ENCODE results near the gene LMF2. TPM values are rescaled to one million over a fixed set of nuclear protein-coding genes. Genes with fewer than 3 reads are reported as not detected.

LMF2 gene
- total and polyA plus RNA-seq, 2 of the 8 experiments (the other 6 are each of a cell fraction or from before 2014, with no cell fraction given) = 34.3 to 62.9 TPM

DNA sequence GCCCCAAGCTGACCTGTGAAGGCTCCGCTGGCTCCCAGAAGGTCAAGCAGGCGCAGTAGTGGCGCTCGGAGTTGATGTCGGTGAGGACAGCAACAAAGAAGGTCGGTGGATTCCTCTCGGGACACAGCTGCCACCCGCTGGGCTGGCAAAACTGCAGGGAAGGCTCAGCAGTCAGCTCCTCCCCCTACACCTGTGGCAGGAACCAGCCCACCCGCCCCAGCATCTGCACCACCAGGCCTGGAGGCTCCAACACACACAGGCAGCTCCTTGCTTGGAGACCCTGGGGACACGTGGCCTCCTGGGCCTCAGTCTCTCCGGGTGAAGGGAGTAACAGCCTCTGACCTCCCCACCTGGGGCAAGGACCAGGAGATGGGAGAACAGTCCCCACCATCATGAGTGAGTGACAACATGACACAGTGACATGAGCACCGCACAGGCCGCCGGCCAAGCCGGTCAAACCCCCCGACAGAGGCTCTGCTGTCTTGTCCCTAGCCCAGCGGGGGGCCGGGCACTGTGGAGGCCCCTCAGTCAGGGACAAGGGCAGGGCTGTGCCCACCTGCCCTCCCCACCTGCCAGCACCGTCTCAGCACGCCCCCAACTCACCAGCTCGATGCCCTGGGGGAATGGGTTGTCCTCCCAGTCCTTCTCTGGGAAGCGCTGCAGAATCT, 39.6 kb downstream of the LMF2 start:
- Histone ChIP-seq H3K23me2 (ENCODE audit: low read depth, low read length) (no peaks in the 10 kb centered on the region; the same call in 1 of the 2 replicates), H4K20me1 (replicated peaks in 1 of 2; ENCODE audit: control insufficient read depth in 1 of 2, insufficient read depth in 2 of 2, low read length in 2 of 2) (peaks cover 31 to 54% of the 10 kb centered on the region in 2 experiments), H3K4me2 (ENCODE audit: insufficient read depth in 1 of 2, low read depth in 2 of 2, low read length in 2 of 2) (no peak overlapping the region), H2BK15ac (ENCODE audit: low read length) (no peak overlapping the region), H3K9ac (replicated peaks in 1 of 4; ENCODE audit: extremely low read depth in 1 of 4, low read depth in 3 of 4, low read length in 3 of 4) (no peak overlapping the region), H2BK20ac (ENCODE audit: low read length) (no peak overlapping the region), H4K91ac (replicated peaks; ENCODE audit: insufficient read length, low read length) (no peak overlapping the region), H3K79me2 (ENCODE audit: control insufficient read depth in 1 of 2, insufficient read depth in 2 of 2, low read length in 2 of 2) (peaks cover 0 to 45% of the 10 kb centered on the region in 2 experiments; a peak in 3 of 4 replicates), H3K23ac (ENCODE audit: insufficient read length) (no peak overlapping the region), H3K9me3 (ENCODE audit: insufficient read depth in 2 of 2, low read depth in 1 of 2, low read length in 1 of 2) (no peaks in the 10 kb centered on the region), H3K27ac (ENCODE audit: low read depth, low read length) (no peak overlapping the region), H2BK12ac (ENCODE audit: low read depth, low read length) (no peak overlapping the region), H3K27me3 (replicated peaks in 1 of 4; ENCODE audit: control insufficient read depth in 3 of 4, extremely low read depth in 1 of 4, insufficient read depth in 3 of 4, low read length in 3 of 4) (no peaks in the 10 kb centered on the region), H3K4me1 (replicated peaks in 1 of 4; ENCODE audit: control insufficient read depth in 3 of 4, insufficient read depth in 4 of 4, low read length in 3 of 4) (peaks cover 0 to 13% (median 9%) of the 10 kb centered on the region in 4 experiments; a peak in 6 of 7 replicates), H2AFZ (ENCODE audit: low read length) (no peak overlapping the region), H2AK5ac (ENCODE audit: low read depth, low read length) (no peak overlapping the region), H3K79me1 (ENCODE audit: low read depth, low read length) (peaks cover 27% of the 10 kb centered on the region), H3K4me3 (ENCODE audit: extremely low read depth in 1 of 4, insufficient read depth in 2 of 4, low read depth in 3 of 4, low read length in 4 of 4) (no peak overlapping the region), H4K5ac (ENCODE audit: insufficient read length, low read depth, low read length) (no peak overlapping the region), H3K14ac (ENCODE audit: insufficient read length) (no peak overlapping the region), H3K36me3 (ENCODE audit: control insufficient read depth in 2 of 4, insufficient read depth in 4 of 4, low read length in 3 of 4) (peaks cover 23 to 46% (median 38%) of the 10 kb centered on the region in 4 experiments), H2BK120ac (replicated peaks; ENCODE audit: low read depth, low read length) (no peak overlapping the region), H4K8ac (ENCODE audit: extremely low read depth, insufficient read depth, low read length) (peak overlapping the region; percentile 63; the same call in 1 of the 2 replicates), H3K4ac (replicated peaks; ENCODE audit: insufficient read length, low read depth, low read length) (no peak overlapping the region), H3K18ac (ENCODE audit: extremely low read depth, low read length) (no peak overlapping the region), H2BK5ac (ENCODE audit: low read depth, low read length) (no peak overlapping the region; the same call in 1 of the 2 replicates), H3K56ac (replicated peaks; ENCODE audit: insufficient read length, low read depth, low read length) (no peak overlapping the region)
- CTCF ChIA-PET (ENCODE audit: partially characterized antibody) = interaction anchor here (0.8 to 9.1 kb wide), 7 partner anchors 11 to 68 kb away, joined by 3 to 60 read pairs (median 3); partner anchors contain the start of gene SCO2
- FAIRE-seq (no peak), DNase-seq (ENCODE audit: low read depth in 1 of 2, low spot score in 2 of 2) (no peak)
- POLR2A ChIA-PET (ENCODE audit: partially characterized antibody) = interaction anchor here (1.1 to 3.0 kb wide), 6 partner anchors 9 to 75 kb away, joined by 3 to 9 read pairs (median 5); no protein-coding TSS in a partner anchor
- 94% methylated on average over 7 of the region's 22 CpGs; no CpG with 5 or more reads in 1 of the 2 experiments for WGBS, 2 experiments (ENCODE audit: extremely low coverage in 1 of 2, insufficient coverage in 1 of 2, insufficient read length in 1 of 2, insufficient replicate concordance in 2 of 2, low coverage in 1 of 2, low lambda C conversion rate in 2 of 2, missing lambda C conversion rate in 1 of 2)
- TF ChIP-seq ASH2L (IDR thresholded peaks at IDR 0.05; ENCODE audit: low read length) = no peak
- TF ChIP-seq JUN (IDR thresholded peaks at IDR 0.05; ENCODE audit: low read depth, low read length) = no peak
- no peak for TF ChIP-seq SAP30 (IDR thresholded peaks at IDR 0.05; ENCODE audit: insufficient read depth, insufficient replicate concordance, low read length)
- TF ChIP-seq SP4 (IDR thresholded peaks at IDR 0.05; ENCODE audit: low read length) = no peak

Data from H1 (cell line).